Calu3 (cell line): ENCODE results near the gene ACVR1B. TPM values are rescaled to one million over a fixed set of nuclear protein-coding genes. Genes with fewer than 3 reads are reported as not detected.

Experiments used
- BruUV-seq: library from RNA; stranded (reverse); fragments of 400-500 nt; replicated peaks from 2 replicates; lab custom pipeline; 2021; lab: Mats Ljungman, UMichigan
- CTCF ChIA-PET: fragments of 300-600 bp; sonication (Branson Sonifier 250); formaldehyde crosslinking; loops from one replicate; lab custom pipeline; 2022; ENCODE audit warnings: antibody characterized with exemption; lab: Charles Lee
- DNase-seq: peaks from one replicate; pipeline ENCODE4 v3.0.0; 2022
- H3K27ac Mint-ChIP-seq: one replicate; pipeline ENCODE4 v1.8.0; 2022; ENCODE audit warnings: mixed read lengths; ENCODE audit not compliant: unreplicated experiment
- H3K27me3 Mint-ChIP-seq: one replicate; pipeline ENCODE4 v1.8.0; 2022; ENCODE audit warnings: mixed read lengths; ENCODE audit not compliant: unreplicated experiment
- H3K36me3 Mint-ChIP-seq: one replicate; pipeline ENCODE4 v1.8.0; 2022; ENCODE audit warnings: mild to moderate bottlenecking, moderate library complexity, mixed read lengths; ENCODE audit not compliant: insufficient read depth, unreplicated experiment
- H3K4me1 Mint-ChIP-seq: one replicate; pipeline ENCODE4 v1.8.0; 2022; ENCODE audit warnings: mild to moderate bottlenecking, low read depth, mixed read lengths; ENCODE audit not compliant: unreplicated experiment
- H3K4me3 Mint-ChIP-seq: one replicate; pipeline ENCODE4 v1.8.0; 2022; ENCODE audit warnings: mild to moderate bottlenecking, low read depth, moderate library complexity, mixed read lengths; ENCODE audit not compliant: unreplicated experiment
- H3K9me3 Mint-ChIP-seq: one replicate; pipeline ENCODE4 v1.8.0; 2022; ENCODE audit warnings: low read depth, mixed read lengths; ENCODE audit not compliant: unreplicated experiment
- CTCF ChIP-seq: fragments of 200-600 bp; IDR thresholded peaks from one replicate; pipeline ENCODE4 v1.8.0; 2022; ENCODE audit warnings: antibody characterized with exemption; ENCODE audit not compliant: unreplicated experiment
- intact Hi-C: fragments of 100-400 bp; cut with micrococcal nuclease; formaldehyde crosslinking; loops from one replicate; pipeline ENCODE4 v1.10.0; 2022; ENCODE audit not compliant: unreplicated experiment
- total RNA-seq: library from RNA; stranded (reverse); gene quantifications from 2 replicates; pipeline ENCODE4 v1.2.3, GENCODE V29; 2022

Gene ACVR1B
- total RNA-seq, 1 experiment from 2014 or later: 16.3 TPM

- Mint-ChIP-seq H3K36me3 (no peaks in the 10 kb centered on the region), H3K9me3 (no peaks in the 10 kb centered on the region), H3K4me1 (no peaks in the 10 kb centered on the region), H3K27ac (no peak overlapping the region), H3K4me3 (no peak overlapping the region), H3K27me3 (peaks cover 15% of the 10 kb centered on the region)
- BruUV-seq: no TSS peak
- CTCF ChIA-PET: interaction anchor here (1.7 to 3.3 kb wide), 2 partner anchors 16 to 20 kb away, joined by 18 to 73 read pairs; no protein-coding TSS in a partner anchor
- TF ChIP-seq CTCF: no peak
- DNase-seq: no peak
- intact Hi-C loops: loop anchor here (2.0 kb wide), 1 partner anchor 15 kb away; no protein-coding TSS in a partner anchor
Observed at GRCh38 chr12:52005218-52005902, 53.9 kb downstream of the ACVR1B start.

DNA sequence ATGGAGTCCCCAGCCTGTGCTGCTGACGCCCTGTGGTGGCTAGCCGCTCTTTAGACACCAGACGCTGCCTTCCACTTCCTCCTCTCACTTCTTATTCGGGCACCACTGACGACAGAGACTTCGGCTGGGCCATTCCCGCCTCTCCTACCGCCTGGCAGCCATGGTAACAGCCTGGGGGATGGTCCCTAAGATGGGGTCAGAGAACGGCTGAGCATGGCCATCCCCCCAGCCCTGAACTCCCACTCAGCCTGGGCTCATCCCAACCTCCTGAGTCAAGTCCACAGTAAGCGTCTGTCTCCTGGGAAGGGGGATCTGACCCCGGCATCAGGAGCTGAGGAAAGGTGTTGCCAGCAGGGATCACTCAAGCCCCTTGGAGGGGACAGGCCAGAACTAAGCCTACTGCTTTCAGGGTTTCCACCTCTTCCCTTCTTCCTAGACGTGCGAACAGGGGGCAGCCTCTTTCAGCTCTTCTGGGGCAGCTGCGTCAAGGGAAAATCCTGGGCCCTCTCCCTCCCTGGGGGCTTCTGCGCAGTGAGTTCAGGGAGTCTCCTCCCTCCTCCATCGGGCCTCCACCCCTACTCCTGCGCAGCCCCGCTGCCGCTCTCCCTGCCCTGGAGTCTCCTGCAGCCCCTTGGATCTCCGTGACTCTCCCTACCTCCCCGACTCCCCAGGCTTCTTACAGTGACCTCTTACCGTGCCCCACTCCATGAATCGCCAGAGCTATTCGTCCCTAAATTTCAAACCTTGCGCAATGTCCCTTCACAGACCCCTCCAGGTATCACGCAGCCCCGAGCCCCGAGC, 54.6 kb downstream of the ACVR1B start:
- H3K4me1 Mint-ChIP-seq: no peaks in the 10 kb centered on the region

DNA sequence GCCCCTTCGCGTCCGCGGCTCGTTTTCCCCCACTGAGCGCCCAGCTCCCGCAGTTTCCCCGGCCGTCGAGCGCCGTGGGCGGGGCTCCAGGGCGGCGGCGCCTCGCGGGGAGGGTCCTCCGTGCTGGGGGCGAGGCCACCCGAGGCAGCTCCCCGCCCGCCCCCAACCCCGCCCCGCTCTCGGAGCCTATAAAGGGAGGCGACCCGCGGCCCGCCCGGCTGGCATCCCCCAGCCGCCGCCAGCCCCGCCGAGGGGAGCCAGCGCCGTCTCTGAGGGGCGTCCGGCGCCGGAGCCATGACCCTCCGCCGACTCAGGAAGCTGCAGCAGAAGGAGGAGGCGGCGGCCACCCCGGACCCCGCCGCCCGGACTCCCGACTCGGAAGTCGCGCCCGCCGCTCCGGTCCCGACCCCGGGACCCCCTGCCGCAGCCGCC, 55.2 kb downstream of the ACVR1B start, which contains the start of gene TAMALIN:
TSS of gene TAMALIN (plus strand) at position 221 of the 432 bp plus-strand sequence. CDS start at position 295, 74 bp downstream.
- no peak within 1 kb of the TSS for H3K4me3 Mint-ChIP-seq
- H3K36me3 Mint-ChIP-seq: no peaks in the 10 kb centered on the region
- intact Hi-C loops: no loop called here
- DNase-seq: peak; percentile 6
- H3K9me3 Mint-ChIP-seq: no peaks in the 10 kb centered on the region
- TF ChIP-seq CTCF: no peak
- CTCF ChIA-PET: interaction anchor here (1.0 kb wide), 1 partner anchor 16 kb away, joined by 3 read pairs; no protein-coding TSS in a partner anchor
- H3K4me1 Mint-ChIP-seq: no peaks in the 10 kb centered on the region
- H3K27ac Mint-ChIP-seq: no peak within 1 kb of the TSS
- H3K27me3 Mint-ChIP-seq: peaks cover 15% of the 10 kb centered on the region
- no TSS peak for BruUV-seq

More for the DNA sequence above, 54.6 kb downstream of the ACVR1B start:
- no peak overlapping the region for H3K4me3 Mint-ChIP-seq
- no peak for TF ChIP-seq CTCF
- no TSS peak for BruUV-seq
- no peak for DNase-seq
- intact Hi-C loops: loop anchor here (2.0 kb wide), 1 partner anchor 15 kb away; no protein-coding TSS in a partner anchor
- CTCF ChIA-PET: interaction anchor here (1.0 to 3.3 kb wide), 2 partner anchors 15 to 17 kb away, joined by 3 to 73 read pairs; no protein-coding TSS in a partner anchor
- H3K27me3 Mint-ChIP-seq: peaks cover 15% of the 10 kb centered on the region
- no peaks in the 10 kb centered on the region for H3K36me3 Mint-ChIP-seq
- H3K27ac Mint-ChIP-seq: no peak overlapping the region
- no peaks in the 10 kb centered on the region for H3K9me3 Mint-ChIP-seq

DNA sequence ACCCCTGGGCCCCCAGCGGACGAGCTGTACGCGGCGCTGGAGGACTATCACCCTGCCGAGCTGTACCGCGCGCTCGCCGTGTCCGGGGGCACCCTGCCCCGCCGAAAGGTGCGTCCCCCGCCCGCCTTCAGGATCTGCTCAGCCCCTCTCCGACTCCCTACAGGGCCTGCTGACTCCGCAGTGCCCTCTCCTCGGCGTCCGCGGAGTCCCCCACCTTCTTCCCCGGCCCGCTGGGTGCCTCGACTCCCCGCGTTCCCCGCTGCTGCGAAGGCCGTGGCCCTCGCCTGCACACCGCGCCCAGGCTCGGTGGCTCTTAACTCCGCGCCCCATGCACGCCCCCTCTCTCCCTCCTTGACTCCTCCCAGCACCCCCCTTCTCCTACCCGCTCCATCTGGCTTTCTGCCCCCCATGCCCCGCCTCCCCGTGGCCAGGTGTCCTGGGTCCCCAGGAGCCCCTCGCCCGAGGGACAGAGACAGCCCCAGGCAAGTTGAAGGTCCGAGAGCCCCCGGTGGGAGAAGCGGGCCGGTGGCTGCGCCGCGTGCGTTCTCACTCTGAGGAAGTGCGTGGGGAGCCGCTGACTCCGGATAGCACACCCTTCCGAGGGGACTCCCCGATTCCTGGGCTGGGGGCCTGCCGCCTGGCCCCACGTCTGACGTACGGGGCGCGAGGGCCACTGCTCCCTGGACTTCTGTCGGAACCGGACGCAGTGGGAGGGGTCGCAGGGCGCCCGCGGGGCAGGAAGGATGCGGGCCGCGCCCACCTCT, 55.8 kb downstream of the ACVR1B start:
- DNase-seq: no peak
- peaks cover 15% of the 10 kb centered on the region for H3K27me3 Mint-ChIP-seq
- no peaks in the 10 kb centered on the region for H3K4me1 Mint-ChIP-seq
- no peaks in the 10 kb centered on the region for H3K36me3 Mint-ChIP-seq
- CTCF ChIA-PET: interaction anchor here (0.6 to 1.0 kb wide), 2 partner anchors 16 to 17 kb away, joined by 3 to 4 read pairs; no protein-coding TSS in a partner anchor
- intact Hi-C loops: no loop called here
- no peaks in the 10 kb centered on the region for H3K9me3 Mint-ChIP-seq
- no peak overlapping the region for H3K27ac Mint-ChIP-seq
- no peak overlapping the region for H3K4me3 Mint-ChIP-seq
- TF ChIP-seq CTCF: no peak
- BruUV-seq: no TSS peak
